ENCODE results near the gene OXCT1.

Gene OXCT1

DNA sequence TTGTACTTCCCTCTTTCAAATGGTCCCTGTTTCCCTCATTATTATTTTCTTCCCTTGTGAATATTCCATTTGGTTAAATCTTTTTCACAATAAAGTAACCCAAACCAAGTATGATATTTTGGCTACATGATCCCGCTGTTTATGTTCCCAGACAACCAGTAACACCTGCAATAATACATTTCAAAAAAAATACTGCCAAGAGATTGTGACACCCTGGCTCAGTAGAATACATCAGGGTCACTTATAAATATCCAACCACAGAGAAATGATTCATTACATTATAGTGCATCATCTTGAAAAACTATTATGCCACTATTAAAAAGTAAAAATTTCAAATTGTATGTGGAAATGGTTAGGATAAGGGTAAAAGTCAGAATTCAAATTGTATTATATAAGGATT lies 7.2 kb upstream of the OXCT1 start:
- no peak for DNase-seq (ENCODE audit: low read depth)
- H3K4me3 ChIP-seq (ENCODE audit: low read depth, low read length) = no peak overlapping the region
- no peak for TF ChIP-seq MYC (IDR thresholded peaks at IDR 0.05; ENCODE audit: low read depth, low read length)
- TF ChIP-seq, protein P1, sequence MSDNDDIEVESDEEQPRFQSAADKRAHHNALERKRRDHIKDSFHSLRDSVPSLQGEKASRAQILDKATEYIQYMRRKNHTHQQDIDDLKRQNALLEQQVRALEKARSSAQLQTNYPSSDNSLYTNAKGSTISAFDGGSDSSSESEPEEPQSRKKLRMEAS (IDR thresholded peaks at IDR 0.05; ENCODE audit: low read depth, low read length) = no peak
- TF ChIP-seq, protein P2, sequence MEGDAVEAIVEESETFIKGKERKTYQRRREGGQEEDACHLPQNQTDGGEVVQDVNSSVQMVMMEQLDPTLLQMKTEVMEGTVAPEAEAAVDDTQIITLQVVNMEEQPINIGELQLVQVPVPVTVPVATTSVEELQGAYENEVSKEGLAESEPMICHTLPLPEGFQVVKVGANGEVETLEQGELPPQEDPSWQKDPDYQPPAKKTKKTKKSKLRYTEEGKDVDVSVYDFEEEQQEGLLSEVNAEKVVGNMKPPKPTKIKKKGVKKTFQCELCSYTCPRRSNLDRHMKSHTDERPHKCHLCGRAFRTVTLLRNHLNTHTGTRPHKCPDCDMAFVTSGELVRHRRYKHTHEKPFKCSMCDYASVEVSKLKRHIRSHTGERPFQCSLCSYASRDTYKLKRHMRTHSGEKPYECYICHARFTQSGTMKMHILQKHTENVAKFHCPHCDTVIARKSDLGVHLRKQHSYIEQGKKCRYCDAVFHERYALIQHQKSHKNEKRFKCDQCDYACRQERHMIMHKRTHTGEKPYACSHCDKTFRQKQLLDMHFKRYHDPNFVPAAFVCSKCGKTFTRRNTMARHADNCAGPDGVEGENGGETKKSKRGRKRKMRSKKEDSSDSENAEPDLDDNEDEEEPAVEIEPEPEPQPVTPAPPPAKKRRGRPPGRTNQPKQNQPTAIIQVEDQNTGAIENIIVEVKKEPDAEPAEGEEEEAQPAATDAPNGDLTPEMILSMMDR (IDR thresholded peaks at IDR 0.05; ENCODE audit: low read depth, low read length) = no peak

DNA sequence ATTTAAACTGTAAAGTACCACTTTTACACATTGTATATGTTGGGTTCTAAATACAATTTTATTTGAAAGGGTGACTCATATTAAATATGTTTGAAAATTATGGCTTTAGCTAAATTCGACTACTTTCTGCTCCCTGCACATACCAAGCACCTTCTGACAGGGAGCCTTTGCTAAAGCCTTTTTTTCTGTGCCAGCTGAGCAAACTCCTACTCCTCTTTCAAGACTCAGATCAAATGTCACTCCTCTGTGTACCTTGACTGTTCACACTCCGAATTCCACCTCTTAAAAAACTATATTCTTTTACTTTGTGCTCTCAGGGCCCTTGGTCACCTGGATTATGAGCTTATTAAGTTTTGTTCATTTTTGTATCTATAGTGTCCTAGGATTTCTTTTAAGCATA lies 6.5 kb upstream of the OXCT1 start:
- TF ChIP-seq, protein P1 (IDR thresholded peaks at IDR 0.05; ENCODE audit: low read depth, low read length) = no peak
- no peak for TF ChIP-seq MYC (IDR thresholded peaks at IDR 0.05; ENCODE audit: low read depth, low read length)
- TF ChIP-seq, protein P2 (IDR thresholded peaks at IDR 0.05; ENCODE audit: low read depth, low read length) = no peak
- TF ChIP-seq POLR2A (IDR thresholded peaks at IDR 0.05; ENCODE audit: extremely low read depth, insufficient read length) = no peak
- no peak for DNase-seq (ENCODE audit: low read depth)
- H3K4me3 ChIP-seq (ENCODE audit: low read depth, low read length) = no peak overlapping the region

DNA sequence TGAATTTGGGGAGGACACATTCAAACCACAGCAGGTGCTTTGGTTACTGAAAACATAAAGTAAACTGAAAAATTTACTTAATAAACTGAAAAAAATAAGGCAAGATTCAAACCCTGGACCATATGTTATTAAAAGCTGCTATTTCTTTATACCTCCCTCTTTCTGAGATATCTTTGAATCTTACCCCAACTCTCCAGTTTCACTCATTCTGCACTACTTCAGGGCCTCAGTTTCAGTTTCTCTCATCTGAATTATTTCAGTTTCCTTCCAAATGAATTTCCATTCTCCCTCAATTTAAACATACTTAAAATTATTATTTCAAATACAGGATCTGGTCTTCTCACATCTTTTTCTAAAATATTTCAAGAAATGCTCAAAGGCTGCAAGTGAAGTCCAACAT lies 4.9 kb upstream of the OXCT1 start:
- TF ChIP-seq, protein P2 (IDR thresholded peaks at IDR 0.05; ENCODE audit: low read depth, low read length) = no peak
- TF ChIP-seq POLR2A (IDR thresholded peaks at IDR 0.05; ENCODE audit: extremely low read depth, insufficient read length) (no peak), MYC (IDR thresholded peaks at IDR 0.05; ENCODE audit: low read depth, low read length) (no peak)
- TF ChIP-seq, protein P1 (IDR thresholded peaks at IDR 0.05; ENCODE audit: low read depth, low read length) = no peak
- no peak for DNase-seq (ENCODE audit: low read depth)
- no peak overlapping the region for H3K4me3 ChIP-seq (ENCODE audit: low read depth, low read length)

DNA sequence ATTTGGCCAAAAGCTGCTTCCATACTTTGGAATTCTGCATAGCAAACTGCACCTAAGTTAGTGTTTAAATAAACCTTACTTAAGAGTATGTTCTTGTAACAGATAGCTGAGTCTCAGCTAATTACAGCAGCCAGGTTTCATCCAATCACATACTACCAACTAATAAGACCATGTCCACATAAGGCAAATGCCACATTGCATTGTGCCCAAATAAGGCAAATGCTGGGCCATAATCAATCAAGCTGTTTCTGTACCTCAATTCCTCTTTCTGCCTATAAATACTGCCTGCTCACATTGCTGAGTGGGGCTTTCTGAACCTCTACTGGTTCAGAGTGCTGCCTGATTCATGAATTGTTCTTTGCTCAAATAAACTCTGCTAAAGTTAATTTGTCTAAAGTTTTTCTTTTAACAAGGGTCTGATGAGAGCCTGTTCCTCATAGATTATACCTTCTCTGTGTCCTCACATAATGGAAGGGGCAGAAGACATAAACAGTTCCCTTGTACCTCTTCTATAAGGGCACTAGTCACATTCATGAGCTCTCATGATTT lies 4.4 kb upstream of the OXCT1 start:
- no peak for DNase-seq (ENCODE audit: low read depth)
- TF ChIP-seq POLR2A (IDR thresholded peaks at IDR 0.05; ENCODE audit: extremely low read depth, insufficient read length) (no peak), MYC (IDR thresholded peaks at IDR 0.05; ENCODE audit: low read depth, low read length) (no peak)
- TF ChIP-seq, protein P2 (IDR thresholded peaks at IDR 0.05; ENCODE audit: low read depth, low read length) = no peak
- TF ChIP-seq, protein P1 (IDR thresholded peaks at IDR 0.05; ENCODE audit: low read depth, low read length) = no peak
- no peak overlapping the region for H3K4me3 ChIP-seq (ENCODE audit: low read depth, low read length)

DNA sequence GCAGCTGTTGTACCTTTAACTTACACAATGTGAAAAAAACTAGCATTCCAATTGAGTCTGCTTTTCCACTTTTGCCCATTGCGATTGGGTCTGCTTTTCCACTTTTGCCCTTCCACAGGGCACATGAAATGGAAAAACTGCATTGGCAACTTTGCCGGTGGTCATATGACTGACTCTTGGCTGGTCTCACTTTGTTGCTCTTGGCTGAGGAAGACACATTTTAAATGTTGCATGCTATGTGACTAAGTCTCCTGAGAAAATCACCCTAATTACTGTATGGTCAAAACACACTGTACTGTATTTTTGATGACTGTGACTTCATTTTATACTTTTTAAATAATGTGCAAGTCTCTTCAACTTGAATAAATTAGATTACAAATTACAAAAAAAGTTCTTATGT lies 1.6 kb upstream of the OXCT1 start:
- no peak for DNase-seq (ENCODE audit: low read depth)
- TF ChIP-seq MYC (IDR thresholded peaks at IDR 0.05; ENCODE audit: low read depth, low read length) (no peak), POLR2A (IDR thresholded peaks at IDR 0.05; ENCODE audit: extremely low read depth, insufficient read length) (no peak)
- TF ChIP-seq, protein P2 (IDR thresholded peaks at IDR 0.05; ENCODE audit: low read depth, low read length) = no peak
- TF ChIP-seq, protein P1 (IDR thresholded peaks at IDR 0.05; ENCODE audit: low read depth, low read length) = no peak
- no peak overlapping the region for H3K4me3 ChIP-seq (ENCODE audit: low read depth, low read length)
